Tibial nerve (tissue), 3 donors: ENCODE data around the gene RCOR2.

Experiments
- CTCF ChIP-seq, 5 experiments: fragments of 200-600 bp in 3 of 5; fragments of 450-650 bp in 2 of 5; sonication (generic) in 3 of 5; IDR thresholded peaks; one replicate each; pipeline ENCODE4 v1.5.1; 2016 to 2019; ENCODE audit warnings: antibody characterized with exemption in 5 of 5, mild to moderate bottlenecking in 3 of 5, moderate library complexity in 2 of 5
- POLR2A ChIP-seq, 2 donors: fragments of 450-650 bp; IDR thresholded peaks; one replicate each; pipeline ENCODE4 v1.6.1; 2017; ENCODE audit warnings: antibody characterized with exemption in 2 of 2, mild to moderate bottlenecking in 2 of 2, moderate library complexity in 2 of 2

- TF ChIP-seq CTCF (IDR thresholded peaks at IDR 0.05) (no peak), POLR2A (IDR thresholded peaks at IDR 0.05) (no peak)
Measured at GRCh38 chr11:63913866-63914830, 2.8 kb downstream of the RCOR2 start.
